ENCODE results near the gene MIX23.
A peak's percentile ranks its signal among the peaks of the same experiment; 100 is the strongest.
"Not testable (repeated sequence)": the region's sequence is repeated elsewhere in the genome, so short reads cannot be mapped to it uniquely, and the experiment has no call there.

Gene MIX23

DNA sequence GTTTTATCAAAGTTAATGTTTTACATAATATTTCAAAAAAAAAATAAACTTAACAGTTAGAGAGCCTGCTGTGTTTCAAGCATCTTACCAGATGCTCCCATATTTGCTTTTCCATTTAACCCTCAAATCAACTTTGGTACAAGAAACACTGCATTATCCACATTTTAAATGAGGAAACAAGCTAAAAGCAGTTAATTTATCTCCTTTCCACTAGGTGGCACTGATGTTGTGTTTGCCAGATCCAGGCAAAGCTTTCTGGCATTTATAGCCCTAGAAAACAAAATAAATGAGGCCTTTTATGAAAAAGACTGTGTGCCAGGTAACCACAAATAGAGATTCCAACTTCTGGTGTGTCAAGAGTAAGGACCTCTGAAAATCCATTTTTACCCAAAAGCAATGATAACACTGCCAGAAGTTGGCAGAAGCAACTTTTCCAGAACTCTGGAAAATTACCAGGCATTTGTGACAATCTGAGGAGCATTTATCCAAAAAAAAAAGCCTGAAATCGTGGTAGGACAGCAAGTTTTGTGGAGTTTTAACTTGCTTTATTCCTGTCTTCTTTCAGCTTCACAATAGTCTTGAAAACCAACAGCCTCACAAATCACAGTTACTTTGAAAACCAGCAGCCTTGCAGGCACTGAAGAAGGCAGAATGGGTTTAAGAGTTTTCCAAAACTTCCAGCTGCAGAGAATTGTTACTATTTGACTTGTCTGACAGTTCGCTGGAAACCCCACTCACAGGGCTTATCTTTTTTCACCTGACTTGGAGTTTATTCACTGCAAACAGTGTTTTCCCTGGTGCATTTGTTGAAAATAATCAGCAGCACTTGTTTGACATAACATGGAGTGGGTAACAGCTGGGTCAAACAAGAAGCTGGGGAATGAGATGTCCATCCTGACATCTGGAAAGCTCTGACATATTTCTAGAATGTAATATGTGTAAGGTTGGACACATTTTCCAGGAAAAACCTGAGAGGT, 10.1 kb upstream of the MIX23 start:
- peak; percentile 54 for DNase-seq (ENCODE audit: low spot score)

DNA sequence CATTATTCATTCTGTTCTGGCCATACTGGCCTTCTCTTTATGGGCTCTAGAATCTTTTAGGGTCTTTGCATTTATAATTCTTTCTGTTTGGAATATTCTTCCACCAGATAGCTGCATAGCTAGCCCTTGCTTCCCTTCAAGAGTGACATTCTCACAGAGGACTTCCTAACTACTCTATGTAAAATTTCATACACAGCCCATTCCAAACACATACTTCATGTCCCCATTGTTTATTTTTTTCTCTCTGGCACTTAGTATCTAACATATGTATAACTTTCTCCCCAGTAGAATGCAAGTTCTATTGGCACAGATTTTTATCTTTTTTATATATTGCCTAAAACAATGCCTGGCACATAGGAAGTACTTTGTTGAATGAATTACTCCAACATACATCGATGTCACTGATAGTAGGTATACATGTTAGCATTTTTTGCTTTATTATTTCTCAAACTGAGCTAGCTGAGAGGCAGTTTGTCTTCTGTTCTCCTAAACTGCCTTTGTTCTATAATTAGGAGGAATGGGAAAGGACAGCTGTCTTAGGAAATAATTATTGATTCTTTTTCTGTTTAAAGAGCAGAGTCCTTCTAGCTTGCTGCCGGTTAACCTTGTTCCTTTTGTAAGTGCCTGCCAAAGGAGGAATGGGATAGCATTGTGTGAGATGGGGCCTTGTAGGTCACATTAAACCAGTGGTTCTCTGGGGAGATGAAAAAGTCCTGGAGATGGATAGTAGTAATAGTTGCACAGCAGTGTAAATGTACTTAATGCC, 8.8 kb upstream of the MIX23 start:
- no peak for DNase-seq (ENCODE audit: low spot score)

DNA sequence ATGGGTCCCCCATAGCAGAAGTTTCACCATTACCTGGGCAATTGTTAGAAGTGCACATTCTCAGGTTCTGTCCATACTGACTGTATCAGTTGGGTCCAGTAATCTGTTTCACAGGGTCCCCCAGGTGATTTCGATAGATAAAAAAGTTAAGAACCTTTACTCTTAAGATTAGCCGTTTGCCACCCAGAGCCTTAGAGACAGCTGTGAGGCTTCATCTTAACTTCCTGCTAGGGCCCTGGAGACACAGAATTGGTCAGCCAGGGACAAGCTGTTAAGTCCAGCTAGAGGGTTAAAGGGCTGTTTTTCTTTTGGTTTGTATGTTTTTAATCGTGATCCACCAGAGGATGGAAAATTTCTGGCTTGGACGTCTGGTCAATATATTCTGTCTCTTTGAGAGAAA, 7.6 kb upstream of the MIX23 start:
- no peak for DNase-seq (ENCODE audit: low spot score)

DNA sequence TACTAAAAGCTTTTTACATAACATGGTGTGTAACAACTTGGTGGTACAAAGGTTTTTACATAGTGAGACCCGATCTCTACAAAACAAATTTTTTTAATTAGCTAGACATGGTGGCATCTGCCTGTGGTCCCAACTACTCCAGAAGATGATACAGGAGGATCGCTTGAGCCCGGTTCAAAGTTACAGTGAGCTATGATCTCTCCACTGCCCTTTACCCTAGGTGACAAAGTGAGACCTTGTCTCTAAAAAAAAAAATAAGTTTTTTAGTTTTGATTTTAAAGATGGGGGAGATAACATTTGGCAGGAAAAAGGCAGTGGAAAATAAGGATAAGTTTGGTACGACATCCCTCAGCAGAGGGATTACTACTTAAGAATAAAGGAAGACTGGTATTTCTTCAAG, 6.9 kb upstream of the MIX23 start:
- no peak for DNase-seq (ENCODE audit: low spot score)

DNA sequence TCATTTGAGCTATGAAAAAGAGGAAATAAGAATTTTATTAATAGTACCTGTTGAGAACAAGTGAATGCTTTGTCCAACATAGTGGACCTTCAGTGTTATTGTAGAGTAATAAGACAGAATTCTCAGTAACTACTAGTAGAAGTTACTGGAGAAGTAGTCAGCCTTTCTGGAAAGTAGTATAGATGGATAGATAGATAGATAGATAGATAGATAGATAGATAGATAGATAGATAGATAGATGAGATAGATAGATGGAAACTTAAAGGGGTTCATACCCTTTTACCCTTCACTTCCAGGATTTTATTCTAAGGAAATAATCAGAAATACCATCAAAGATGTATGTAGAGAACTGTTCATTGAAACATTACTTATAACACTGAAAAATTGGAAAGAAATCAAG, 6.2 kb upstream of the MIX23 start:
- DNase-seq (ENCODE audit: low spot score), result no peak

DNA sequence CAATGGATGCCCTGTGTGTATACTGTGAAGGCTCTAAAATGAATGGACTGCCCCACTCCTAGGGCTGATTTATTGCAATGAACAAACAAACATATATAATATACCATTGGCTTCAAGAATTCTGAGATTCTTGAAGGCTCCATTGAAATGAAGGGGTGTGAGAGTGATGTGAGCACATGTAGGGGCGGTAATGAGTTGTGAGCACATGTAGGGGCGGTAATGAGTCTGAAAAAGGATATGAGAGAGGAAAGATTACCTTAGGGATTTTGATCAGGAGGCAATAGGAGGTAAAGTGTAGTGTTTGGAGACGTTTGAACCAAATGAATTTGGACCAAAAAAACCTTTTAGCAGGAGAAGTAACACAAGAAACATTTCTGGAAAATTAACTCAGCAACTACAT, 4.7 kb upstream of the MIX23 start:
- no peak for DNase-seq (ENCODE audit: low spot score)

DNA sequence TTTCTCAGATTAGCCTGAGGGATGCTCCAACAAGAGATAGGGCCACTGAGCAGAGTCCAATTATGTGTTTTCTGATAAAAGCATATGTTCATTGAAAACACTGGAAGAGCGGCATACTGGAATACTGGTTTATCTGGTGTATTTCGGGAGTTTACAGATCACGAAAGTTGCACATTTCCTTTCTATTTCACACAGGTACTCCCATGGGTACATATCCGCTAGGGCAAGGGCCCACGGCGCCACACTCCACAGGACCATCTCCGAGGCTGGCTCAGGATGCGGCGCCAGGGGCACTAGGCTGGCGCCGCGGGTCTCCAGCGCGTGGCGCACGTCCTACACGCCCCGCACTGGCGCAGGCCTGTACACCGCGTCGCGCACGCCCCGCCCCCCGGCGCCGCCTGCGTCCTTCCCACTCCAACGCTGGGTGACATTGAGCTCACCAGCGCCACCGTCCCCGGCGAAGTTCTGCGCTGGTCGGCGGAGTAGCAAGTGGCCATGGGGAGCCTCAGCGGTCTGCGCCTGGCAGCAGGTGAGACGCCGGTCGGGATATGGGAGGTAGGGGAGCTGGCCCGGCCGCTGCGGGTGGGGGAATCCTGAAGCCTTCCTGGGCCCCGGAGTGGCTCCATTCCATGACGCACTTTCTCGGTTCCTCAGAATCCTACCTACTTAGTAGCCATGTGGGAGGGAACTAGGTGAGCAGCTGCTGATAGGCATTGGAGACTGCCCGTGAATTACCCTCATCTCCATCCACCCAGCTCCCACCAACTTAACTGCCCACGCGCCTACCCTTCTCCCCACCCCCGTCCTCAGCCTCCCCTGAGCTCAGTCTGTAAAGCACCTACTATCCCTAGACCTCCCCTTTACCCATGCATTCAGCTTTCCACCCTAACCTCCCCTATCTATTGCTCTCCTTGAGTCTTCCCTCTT, 1.0 kb upstream of the MIX23 start, which contains the start of gene FAM162A:
FAM162A (plus strand) TSS at position 412 of the 927 bp plus-strand sequence; CDS start at position 496, 84 bp downstream.
- peak; percentile 93 for DNase-seq (ENCODE audit: low spot score)

DNA sequence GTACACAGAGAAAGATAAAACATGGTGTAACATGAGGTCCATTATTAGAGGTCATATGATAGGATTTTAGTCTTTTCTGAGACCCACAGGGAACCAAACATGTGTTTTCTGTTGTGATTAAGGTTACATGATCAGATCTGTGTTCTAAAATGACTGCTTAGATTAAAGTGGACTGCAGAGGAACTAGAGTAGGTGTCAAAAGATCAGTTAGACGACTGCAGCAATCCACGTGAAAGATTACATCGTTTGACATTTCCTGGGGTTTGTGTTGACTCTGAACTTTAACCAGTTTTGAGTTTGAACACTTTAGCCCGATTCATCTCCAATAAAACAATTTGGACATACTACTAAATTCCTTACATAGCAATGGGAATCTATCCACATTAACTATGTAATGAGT, 5.1 kb downstream of the MIX23 start:
- no peak for DNase-seq (ENCODE audit: low spot score)

DNA sequence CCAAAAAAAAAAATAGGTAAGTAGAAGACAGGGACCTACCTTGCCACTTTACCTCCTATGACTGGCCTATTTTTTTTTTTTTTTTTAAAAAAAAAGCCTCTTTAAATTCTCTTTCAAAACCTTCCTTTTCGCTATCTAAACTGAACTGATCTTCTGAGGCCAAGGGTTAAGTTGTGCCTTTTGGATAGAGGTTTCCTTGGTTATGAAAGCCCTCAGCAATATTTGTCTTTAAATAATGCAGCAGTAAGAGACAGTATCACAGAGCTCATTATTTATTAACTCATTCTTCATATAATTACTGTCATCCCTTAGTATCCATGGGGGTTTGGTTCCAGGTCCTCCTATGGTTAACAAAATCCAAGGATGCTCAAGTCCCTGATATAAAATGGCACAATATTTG, 9.0 kb downstream of the MIX23 start:
- DNase-seq (ENCODE audit: low spot score), result no peak

DNA sequence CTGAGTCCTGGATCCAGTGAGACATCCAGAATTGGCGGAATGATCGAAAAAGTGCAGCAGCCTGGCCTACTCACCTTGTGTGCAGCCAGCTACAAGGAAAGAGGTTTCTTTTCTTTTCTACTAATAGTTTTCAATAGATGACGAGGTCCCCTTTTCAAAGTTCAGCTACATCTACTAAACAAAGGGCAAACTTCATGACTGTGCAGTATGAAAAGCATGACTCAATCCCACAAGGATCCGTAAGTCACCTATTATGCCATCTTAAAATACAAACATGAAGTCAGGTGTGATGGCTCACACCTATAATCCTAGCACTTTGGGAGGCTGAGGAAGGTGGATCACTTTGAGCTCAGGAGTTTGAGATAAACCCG, 16.7 kb downstream of the MIX23 start:
- no peak for DNase-seq (ENCODE audit: low spot score)

DNA sequence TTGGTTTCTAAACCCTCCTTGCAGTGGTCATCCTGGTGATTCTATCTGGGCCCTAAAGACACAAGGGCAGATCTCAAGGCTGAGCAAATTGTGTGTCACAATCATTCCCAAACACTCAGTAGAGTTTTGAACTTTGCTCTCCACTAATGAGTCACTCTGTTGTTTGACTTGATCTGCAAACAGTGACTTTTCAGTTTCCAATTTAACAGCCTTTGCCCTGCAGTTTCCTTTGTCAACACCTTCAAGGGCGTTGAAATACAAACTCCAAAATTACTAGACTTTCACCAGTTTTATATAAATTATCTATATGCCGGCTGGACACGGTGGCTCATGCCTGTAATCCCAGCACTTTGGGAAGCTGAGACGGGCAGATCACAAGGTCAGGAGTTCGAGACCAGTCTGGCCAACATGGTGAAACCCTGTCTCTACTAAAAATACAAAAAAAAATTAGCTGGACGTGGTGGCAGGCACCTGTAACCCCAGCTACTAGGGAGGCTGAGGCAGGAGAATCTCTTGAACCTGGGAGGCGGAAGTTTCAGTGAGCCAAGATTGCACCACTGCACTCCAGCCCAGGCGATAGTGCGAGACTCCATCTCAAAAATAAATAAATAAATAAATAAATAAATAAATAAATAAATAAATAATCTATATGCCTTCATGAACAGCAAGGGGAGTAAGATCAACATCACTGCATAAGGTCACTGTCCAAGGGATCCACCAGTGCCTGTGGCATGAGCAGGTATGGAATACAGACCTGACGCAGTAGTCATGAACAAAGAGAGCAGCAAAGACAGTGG, 17.3 kb downstream of the MIX23 start:
- DNase-seq (ENCODE audit: low spot score), result not testable (repeated sequence)

DNA sequence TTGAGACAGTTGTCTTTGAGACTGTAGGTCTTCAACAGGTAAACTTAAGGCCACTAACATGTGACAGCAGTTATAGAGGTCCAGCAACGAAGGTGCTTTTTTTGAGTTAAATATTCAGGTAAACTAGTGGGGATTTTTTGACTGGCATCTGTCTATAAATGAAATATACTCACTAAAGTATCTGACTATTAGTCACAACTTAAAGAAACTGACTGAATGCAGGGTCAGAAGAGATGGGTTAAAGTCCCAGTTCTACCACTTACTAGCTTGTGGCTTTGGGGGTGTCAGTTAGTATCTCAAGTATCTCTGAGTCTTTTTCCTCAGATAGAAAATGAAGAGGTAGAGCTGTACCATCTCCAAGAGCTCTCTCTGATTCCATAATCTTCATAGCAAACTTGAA, 18.0 kb downstream of the MIX23 start:
- no peak for DNase-seq (ENCODE audit: low spot score)

DNA sequence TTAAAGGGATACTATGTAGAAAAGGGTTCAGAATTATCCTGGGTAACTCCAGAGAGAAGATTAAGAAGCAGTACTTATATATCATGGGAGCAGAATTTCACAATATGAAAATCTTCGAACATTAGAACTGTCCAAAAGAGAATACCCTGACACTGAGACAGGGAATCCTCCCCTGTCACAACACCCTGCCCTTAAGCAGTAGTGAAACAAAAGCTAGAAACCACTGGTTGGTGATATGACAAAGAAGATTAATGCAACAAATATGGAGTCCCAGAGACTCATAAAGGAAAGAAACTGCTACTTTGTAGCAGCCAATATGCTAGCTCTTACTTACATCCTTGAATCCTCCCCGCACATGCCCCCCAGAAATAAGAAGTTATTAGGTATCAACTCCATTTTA, 18.5 kb downstream of the MIX23 start:
- no peak for DNase-seq (ENCODE audit: low spot score)

DNA sequence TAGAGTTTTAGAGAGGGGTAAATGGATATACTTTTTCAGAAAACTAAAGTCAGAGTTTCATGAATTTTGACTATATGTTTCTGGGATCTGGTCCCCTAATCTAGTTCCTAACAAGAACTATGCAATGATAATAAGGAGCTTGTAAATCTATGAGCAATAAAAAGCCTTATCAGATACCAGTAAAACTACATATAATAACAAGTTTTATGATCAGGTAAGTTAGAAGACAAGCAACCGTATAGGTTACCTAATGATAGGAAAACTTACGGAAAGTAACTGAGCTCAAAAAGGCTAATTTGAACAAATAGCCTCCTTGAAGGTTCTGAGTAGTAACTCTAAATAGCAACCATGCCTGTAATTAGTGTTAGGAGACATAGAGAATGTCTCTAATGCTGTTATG, 21.0 kb downstream of the MIX23 start:
- DNase-seq (ENCODE audit: low spot score), result no peak

DNA sequence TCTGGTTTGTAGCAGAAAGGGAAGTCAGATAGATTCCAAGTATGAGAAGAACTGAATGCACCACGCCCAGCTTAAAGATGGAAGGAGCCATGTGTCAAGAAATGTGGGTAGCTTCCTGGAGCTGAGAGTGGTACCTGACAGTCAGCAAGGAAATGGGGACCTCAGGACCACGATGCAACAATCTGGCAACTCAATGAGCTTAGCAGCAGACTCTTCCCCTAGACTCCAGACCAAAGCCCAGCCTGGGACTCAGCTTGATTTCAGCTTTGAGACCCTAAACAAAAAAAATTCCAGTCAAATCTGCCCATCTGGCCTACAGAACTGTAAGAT, 24.4 kb downstream of the MIX23 start:
- no peak for DNase-seq (ENCODE audit: low spot score)

DNA sequence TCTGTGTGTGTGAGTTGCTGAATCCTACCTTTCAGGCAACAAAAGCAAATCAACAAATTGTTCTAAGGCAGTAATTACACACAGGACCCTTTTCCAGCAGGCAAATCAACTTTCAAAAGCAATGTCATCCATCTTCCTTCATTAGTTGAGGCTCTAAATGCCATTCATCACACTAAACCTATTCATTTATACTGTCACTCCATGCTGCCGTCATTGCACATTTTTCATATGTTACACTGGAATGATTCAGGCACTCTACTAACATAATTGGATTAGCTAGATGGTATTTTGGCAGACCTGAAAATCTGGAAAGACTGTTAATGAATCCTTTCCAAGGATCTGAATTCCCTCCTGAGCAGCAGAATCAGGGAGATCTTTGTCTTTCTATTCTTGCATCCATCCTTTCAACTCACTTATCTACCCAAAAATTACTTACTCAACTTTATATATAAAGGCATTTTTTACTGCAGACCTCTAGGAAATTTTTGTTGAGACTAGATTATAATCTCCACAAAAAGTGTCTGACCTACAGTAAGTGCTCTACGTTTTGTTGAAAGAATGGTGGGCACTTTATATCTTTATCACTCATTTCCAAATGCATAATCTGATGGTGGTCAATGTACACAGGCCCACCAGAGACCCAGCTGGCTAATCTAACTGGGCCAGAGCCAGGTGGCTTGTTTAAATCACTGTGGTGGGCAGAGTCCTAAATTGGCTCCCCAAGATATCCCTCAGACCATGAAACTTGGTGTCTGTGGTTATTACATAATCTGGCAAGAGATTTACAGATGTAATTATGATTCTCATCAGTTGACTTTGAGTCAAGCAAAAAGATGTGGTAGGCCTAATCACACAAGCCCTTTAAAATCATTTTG, 25.0 kb downstream of the MIX23 start:
- DNase-seq (ENCODE audit: low spot score), result no peak

DNA sequence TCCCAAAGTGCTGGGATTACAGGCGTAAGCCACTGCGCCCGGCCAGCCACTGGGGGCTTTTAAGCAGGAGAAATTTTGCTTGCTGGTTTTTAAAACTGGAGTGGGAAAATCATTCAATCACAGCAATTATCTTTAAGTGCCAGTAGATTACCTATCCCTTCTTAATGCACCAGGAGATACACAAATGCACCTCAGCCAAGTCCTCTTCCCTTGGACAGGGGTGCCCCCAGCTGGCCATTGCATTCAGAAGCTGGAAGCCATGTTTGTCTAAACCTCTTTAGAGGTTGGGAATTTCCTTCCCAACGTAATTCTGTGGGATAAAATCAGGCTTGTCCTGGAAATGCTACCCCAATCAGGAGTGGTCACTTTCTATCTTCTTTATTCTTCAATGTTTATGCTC, 26.6 kb downstream of the MIX23 start:
- no peak for DNase-seq (ENCODE audit: low spot score)

DNA sequence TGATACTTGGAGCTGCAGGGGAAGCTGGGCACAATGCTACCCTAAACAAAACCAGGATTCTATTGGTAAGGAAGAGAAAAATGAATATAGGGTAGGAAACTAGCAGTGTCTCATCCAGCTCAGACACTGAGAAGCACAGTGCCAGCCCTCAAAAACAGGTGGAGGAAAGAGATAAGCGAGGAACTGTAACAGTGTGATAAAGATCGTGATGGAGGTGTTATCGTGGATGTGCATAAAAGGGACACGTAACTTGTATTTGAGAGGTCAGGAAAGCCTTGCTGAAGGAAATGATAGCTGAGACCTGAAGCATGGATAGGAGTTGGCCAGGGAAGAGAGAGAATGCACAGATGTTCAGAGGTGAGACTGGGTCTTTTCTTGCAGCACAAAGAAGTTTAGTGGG, 27.4 kb downstream of the MIX23 start:
- no peak for DNase-seq (ENCODE audit: low spot score)

DNA sequence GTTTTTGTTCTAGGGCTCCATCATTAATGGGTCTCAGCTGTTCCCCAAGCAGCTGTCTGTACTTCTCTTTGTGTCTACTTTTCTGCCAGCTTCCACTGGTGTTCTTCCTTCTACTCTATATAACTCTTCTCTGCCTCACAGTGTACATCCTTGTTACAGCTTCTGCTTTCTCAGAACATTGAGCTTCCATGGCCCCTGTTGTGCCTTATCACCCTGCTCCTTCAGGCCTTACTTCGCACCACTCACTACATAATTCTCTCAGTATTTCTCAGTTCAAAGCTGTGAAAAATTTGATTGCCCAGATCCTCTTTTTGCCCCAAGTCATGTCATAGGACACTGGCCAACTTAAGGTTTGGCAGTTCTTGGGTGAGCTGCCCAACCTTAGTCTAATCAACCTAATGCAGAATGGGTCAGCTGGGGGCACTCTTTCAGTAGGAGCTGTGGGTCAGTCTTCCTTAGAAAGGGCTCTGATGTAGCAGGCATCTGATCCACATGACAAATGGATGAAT, 29.1 kb downstream of the MIX23 start:
- DNase-seq (ENCODE audit: low spot score), result no peak

DNA sequence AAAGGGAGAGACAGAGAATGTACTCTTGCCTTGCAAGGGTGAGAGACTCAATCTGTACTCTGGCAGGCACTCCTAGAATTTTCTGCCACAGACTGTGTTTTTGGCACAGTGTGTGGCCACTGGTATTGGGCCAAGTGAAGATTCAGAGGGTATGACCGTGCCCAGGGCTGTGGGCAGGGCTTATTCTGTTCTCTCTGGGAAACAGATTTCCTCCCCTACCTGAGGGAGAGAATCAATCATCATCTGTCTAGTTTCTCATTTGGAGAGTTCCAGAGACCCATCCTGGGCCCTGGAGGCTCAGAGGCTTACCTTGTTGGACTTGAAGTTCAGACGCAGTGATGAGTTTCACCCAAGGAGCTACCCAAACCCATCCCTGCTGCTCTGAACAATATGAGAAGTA, 29.8 kb downstream of the MIX23 start:
- no peak for DNase-seq (ENCODE audit: low spot score)
